RCC 7860 (cell line): ENCODE data around the gene FSHB.
"Not testable (repeated sequence)": the region's sequence is repeated elsewhere in the genome, so short reads cannot be mapped to it uniquely, and the experiment has no call there.

Experiments used
- DNase-seq: peaks from one replicate; pipeline ENCODE4 v3.0.0-alpha.2; 2015; ENCODE audit warnings: low spot score
- FAIRE-seq: peaks from 2 replicates; lab custom pipeline; 2012; peaks lifted over from hg19 to GRCh38; lab: Jason Lieb, UNC

Gene FSHB

DNA sequence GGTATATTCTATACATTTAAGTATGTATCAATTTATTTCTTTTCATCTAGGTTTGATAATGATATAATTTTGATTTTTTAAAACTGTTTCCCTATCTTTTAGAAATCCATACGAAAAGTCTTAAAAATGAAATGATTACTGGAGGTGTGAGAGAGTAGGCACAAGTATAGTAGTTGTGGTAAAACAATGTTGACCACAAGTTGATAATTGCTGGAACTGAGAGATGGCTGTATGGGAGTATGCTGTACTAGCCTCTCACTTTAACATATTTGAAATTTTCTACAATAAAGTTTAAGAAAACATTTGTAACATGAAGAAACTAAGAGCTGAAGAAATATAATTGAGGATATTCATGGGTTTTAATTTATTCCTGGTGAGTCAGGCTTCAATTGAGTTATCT is 30.0 kb downstream of the FSHB start:
- FAIRE-seq (no peak), DNase-seq (no peak)

DNA sequence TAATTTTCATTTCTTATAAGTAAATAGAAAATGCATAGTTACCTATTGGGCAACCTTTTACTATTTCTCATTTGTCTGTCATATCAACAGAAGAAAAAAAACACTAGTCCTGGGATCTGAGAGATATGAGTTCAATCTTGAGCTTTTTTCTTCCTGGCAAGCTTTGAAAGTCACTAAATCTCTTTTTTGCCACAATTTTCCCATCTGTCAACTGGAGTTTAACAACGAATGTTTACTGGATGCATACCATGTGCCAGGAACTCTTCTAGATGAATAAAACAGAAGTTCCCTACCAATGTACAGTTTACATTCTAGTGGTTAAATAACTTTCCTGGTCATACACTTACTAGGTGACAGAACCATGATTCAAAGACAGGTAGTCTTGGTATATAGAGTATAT is 31.0 kb downstream of the FSHB start:
- DNase-seq (no peak), FAIRE-seq (no peak)

DNA sequence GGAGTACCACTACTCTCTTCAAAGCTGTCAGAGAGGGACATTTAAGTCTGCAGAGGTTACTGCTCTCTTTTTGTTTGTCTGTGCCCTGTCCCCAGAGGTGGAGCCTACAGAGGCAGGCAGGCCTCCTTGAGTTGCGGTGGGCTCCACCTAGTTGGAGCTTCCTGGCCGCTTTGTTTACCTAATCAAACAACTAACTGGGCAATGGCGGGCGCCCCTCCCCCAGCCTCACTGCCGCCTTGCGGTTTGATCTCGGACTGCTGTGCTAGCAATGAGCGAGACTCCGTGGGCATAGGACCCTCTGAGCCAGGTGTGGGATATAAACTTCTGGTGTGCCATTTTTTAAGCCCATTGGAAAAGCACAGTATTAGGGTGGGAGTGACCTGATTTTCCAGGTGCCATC is 37.8 kb downstream of the FSHB start:
- not testable (repeated sequence) for FAIRE-seq, DNase-seq

DNA sequence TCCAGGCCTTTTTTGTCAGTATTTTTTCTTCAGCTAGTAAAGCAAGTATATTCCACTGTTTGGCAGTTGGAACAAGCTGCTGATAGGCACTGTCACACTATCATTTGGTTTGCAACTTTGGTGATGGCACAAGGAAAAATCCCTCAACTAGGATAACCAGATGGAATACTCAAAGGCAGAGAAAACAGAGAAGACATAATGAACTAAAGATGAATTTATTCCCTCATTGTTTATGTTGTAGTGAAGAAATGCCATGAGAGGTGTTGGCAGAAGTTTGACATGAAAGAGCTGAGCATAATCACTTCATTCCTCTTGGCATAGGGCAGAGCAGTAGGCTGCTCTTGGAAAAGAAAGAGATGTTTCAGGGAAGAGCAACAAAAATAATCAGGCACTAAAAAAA is 39.9 kb downstream of the FSHB start:
- DNase-seq = no peak
- FAIRE-seq = no peak

DNA sequence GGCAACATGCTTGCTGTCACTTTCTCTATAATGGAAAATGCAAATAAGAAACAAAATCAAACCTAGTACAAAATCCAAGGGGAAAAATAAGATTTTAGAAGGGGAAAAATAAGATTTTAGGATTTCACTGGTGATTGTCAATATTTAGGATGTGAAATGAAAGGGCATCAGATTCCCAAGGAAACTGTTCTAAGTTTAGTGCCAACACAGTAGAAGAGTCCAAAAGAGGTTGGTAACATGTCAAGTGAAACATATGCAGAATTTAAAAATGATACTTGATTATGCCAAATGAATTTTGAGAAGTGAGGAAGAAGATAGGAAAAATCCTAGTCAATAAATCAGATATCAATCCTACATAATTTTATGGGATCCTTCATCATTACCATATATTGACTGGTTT is 46.4 kb downstream of the FSHB start:
- FAIRE-seq = no peak
- no peak for DNase-seq

DNA sequence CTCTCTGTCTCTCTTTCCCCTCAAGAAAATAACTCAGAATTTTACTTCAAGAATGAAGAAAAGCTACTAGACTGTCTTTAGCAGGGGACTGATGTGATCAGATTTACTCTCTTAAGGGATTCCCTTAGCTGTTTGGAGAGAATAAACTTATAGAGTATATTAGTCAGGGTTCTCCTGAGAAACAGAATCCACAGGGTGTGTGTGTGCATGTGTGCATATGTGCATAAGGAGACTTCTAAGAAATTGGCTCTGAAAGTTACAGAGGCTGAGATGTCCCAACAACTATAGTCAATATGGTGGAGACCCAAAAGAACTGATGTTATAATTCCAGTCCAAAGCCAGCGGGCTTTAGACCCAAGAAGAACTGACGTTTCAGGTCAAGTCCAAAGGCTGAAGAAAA is 49.0 kb downstream of the FSHB start:
- DNase-seq (no peak), FAIRE-seq (no peak)

DNA sequence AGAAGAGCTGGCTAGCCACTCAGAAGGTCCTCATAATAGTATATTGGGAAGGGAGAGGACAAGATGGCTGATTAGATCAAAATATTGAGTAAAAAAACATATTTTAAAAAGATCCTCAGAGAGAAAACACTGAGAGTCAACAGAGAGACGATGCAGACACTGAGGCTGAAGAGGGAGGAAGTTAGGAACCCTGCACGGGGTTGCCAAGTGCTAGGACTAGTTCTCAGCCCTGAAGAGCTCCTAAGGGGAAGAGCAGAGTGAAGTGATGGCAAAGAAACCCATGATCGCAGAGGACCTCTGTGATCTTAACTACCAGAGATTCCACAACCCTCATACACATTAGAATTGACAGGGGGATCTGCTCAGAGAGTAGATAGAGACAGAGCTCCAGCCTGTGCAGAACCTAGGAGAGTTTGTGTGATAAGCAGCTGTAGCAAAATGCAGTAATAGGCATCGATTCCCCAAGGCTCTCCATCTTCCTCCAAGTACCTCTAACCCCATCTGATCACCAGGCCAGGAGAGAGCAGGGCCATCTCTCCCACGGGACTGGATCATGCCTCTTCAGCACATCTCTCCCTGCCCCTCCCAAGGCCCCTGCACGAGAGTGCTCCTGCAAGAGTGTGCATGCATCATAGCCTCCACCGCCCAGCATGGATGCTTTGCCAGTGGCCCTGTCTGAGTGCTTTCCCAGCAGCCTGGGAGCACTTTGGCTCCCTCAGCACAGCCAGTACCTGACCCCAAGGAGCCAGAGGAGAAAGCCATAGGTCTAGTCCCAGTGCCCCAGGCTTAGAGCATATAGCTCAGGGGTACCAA is 50.9 kb downstream of the FSHB start:
- DNase-seq = no peak
- FAIRE-seq = no peak

DNA sequence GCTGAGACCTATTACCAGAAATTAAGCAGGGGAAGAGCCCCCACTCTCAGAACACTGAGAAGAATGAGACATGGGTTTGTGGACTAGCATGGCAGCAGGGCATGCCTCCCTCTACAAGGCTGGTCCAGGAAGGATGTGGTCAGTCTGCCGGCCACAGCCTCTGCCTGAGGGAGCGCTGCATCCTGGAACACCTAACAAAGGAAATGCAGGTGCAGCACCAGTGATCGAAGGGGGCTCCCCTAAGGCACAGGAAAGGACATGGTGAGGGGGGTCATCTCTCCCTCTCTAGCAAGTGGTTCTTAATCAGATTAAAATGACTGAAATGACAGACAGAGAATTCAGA is 51.4 kb downstream of the FSHB start:
- FAIRE-seq (no peak), DNase-seq (no peak)
